Measurements from ENCODE around the gene TGIF2.

TGIF2 gene

GRCh38 chr20:36573103-36573797, at the start of gene TGIF2:
Gene TGIF2, plus strand, starts transcription at chr20:36573597. Its CDS starts 5,178 bp downstream, at chr20:36578775.
- no peak for TF ChIP-seq CTCF (IDR thresholded peaks at IDR 0.05; ENCODE audit: low read depth, low read length, missing control alignments)
- in situ Hi-C loops (cut with HindIII; ENCODE audit: low pct_ligation_motif_present, low sequenced_read_pairs) = no loop called here
- H3K27me3 ChIP-seq (replicated peaks) = no peaks in the 10 kb centered on the region
- H3K36me3 ChIP-seq (replicated peaks) = no peaks in the 10 kb centered on the region
- DNase-seq = peak; percentile 67
- peak within 1 kb of the TSS; percentile 64 for H3K27ac ChIP-seq
- H3K4me3 ChIP-seq (ENCODE audit: low read depth, low read length) = peak within 1 kb of the TSS; percentile 76

DNA sequence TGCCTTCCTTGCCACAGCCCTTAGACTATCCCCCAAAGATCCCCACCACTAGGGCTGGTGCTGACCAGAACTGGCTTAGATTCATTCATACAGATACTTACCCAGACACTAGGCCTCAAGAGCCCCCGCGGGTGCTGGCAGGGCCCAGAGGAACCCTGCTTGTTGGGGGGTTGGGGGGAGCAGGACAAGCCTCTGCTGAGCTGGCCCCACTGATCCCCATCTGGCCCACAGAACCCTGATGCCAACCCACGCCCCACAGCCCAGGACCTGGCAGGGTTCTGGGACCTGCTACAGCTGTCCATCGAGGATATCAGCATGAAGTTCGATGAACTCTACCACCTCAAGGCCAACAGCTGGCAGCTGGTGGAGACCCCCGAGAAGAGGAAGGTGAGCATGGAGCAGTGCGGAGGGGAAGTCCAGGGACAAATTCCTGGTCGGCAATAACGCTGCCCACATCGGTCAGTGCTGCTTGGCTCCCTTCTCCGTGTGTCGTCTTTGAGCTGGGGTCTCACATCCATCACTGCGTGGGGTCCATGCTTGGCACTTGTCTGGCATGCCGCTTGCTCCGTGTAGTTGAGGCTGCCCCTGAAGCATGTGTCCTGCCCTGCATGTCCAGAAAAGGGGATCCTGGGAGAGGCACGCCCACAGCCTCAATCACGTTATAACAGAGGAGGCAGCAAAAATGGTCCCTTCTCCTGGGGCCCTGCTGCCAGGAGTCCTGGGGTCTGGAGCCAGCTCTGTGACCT, 47.6 kb upstream of the TGIF2 start:
- Histone ChIP-seq H3K36me3 (replicated peaks) (peaks cover 60% of the 10 kb centered on the region), H3K4me3 (ENCODE audit: low read depth, low read length) (no peak overlapping the region), H3K27me3 (replicated peaks) (no peaks in the 10 kb centered on the region), H3K27ac (no peak overlapping the region)
- TF ChIP-seq CTCF (IDR thresholded peaks at IDR 0.05; ENCODE audit: low read depth, low read length, missing control alignments) = no peak
- DNase-seq = no peak
- in situ Hi-C loops (cut with HindIII; ENCODE audit: low pct_ligation_motif_present, low sequenced_read_pairs) = no loop called here

DNA sequence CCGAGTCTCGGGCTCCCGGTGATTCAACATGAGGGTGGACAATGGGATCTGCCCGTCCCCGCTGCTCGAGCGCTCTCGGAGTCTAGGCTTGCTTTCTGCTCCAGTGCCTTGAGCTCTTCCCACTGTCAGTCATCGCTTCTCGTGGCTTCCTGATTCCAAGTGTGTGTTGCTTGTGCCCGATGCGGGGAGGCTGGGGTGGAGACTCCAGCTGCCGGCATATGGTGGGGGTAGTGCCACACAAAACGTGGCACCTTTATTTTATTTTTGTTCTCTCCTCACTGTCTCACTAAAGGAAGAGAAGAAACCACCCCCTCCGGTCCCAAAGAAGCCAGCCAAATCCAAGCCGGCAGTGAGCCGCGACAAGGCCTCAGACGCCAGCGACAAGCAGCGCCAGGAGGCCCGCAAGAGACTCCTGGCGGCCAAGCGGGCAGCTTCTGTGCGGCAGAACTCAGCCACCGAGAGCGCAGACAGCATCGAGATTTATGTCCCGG, 46.8 kb upstream of the TGIF2 start:
- TF ChIP-seq CTCF (IDR thresholded peaks at IDR 0.05; ENCODE audit: low read depth, low read length, missing control alignments) = no peak
- H3K36me3 ChIP-seq (replicated peaks) = peaks cover 66% of the 10 kb centered on the region
- no peak overlapping the region for H3K4me3 ChIP-seq (ENCODE audit: low read depth, low read length)
- no peak overlapping the region for H3K27ac ChIP-seq
- no peaks in the 10 kb centered on the region for H3K27me3 ChIP-seq (replicated peaks)
- in situ Hi-C loops (cut with HindIII; ENCODE audit: low pct_ligation_motif_present, low sequenced_read_pairs) = no loop called here
- DNase-seq = no peak

DNA sequence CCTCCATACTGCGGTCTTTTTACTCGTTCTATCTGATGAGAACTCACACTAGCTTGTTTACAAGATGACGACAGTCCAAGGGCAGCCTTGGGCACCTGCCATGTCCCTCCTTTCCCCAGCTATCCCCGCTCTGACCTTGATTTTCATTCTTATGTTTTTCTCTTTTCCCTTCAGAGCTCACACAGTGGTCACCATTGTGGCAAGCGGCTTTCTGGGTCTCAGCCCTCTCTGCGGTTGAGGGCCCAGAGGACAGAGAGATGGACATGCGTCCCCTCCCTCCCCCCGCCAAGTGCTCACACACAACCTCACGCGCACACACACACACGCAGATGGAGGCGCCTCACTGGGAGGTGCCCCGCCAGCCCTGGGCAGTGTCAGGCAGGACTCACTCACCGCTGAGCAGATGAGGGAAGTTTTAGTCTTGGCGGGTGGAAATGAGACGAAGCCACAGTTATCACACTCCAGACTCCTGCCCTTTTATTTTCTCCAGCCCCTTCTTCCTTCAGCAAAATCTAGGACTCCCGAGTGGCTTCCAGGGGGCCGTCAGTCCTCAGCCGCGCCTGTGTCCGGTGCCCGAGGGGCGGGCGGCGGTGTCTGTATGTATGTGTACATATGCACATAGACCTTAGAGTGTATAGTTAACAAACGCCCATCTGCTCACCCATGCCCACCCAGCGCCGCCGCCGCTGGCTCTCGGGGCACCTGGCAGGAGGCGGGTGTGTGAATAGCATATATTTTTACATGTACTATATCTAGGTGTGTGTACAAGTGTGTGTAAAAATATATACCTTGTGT, 45.9 kb upstream of the TGIF2 start:
- H3K4me3 ChIP-seq (ENCODE audit: low read depth, low read length) = no peak overlapping the region
- no peak for DNase-seq
- in situ Hi-C loops (cut with HindIII; ENCODE audit: low pct_ligation_motif_present, low sequenced_read_pairs) = no loop called here
- TF ChIP-seq CTCF (IDR thresholded peaks at IDR 0.05; ENCODE audit: low read depth, low read length, missing control alignments) = no peak
- peaks cover 64% of the 10 kb centered on the region for H3K36me3 ChIP-seq (replicated peaks)
- no peak overlapping the region for H3K27ac ChIP-seq
- H3K27me3 ChIP-seq (replicated peaks) = no peaks in the 10 kb centered on the region

GRCh38 chr20:36528176-36528874, 45.1 kb upstream of the TGIF2 start:
- peaks cover 64% of the 10 kb centered on the region for H3K36me3 ChIP-seq (replicated peaks)
- H3K27ac ChIP-seq = no peak overlapping the region
- H3K4me3 ChIP-seq (ENCODE audit: low read depth, low read length) = no peak overlapping the region
- no peaks in the 10 kb centered on the region for H3K27me3 ChIP-seq (replicated peaks)
- in situ Hi-C loops (cut with HindIII; ENCODE audit: low pct_ligation_motif_present, low sequenced_read_pairs) = no loop called here
- TF ChIP-seq CTCF (IDR thresholded peaks at IDR 0.05; ENCODE audit: low read depth, low read length, missing control alignments) = no peak
- no peak for DNase-seq

Measured in brain microvascular endothelial cell (primary cell).